Transverse colon (tissue), 4 donors: ENCODE data around the gene ALG3. TPM values are rescaled to one million over a fixed set of nuclear protein-coding genes. Genes with fewer than 3 reads are reported as not detected.

Experiments
- DNase-seq: peaks from one replicate; pipeline ENCODE4 v3.0.0-alpha.2; 2019
- H3K27ac ChIP-seq, 4 donors: fragments of 200-600 bp; sonication (generic); 2 replicates each; pipeline ENCODE4 v1.5.1; 2016 to 2018; ENCODE audit warnings: inconsistent platforms in 4 of 4
- H3K27me3 ChIP-seq: fragments of 200-600 bp; sonication (generic); 2 replicates; pipeline ENCODE4 v1.5.1; 2017; ENCODE audit warnings: inconsistent platforms
- H3K36me3 ChIP-seq, 4 donors: fragments of 200-600 bp; sonication (generic); 2 replicates each; pipeline ENCODE4 v1.5.1; 2017 to 2019; ENCODE audit warnings: inconsistent platforms in 4 of 4
- H3K4me1 ChIP-seq, 4 donors: fragments of 200-600 bp; sonication (generic); 2 replicates each; pipeline ENCODE4 v1.5.1; 2017 to 2020; ENCODE audit warnings: inconsistent platforms in 4 of 4
- H3K4me3 ChIP-seq, 4 donors: fragments of 200-600 bp; sonication (generic); 1 replicate in 1 of 4; 2 replicates in 3 of 4; pipeline versions ENCODE4 v1.5.1 to v1.6.1; 2017 to 2019; ENCODE audit warnings: inconsistent platforms in 4 of 4
- H3K9me3 ChIP-seq, 2 donors: fragments of 200-600 bp; sonication (generic); 2 replicates each; pipeline ENCODE4 v1.5.1; 2017 to 2019; ENCODE audit warnings: inconsistent platforms in 2 of 2
- EP300 ChIP-seq: sonication (generic); formaldehyde crosslinking; IDR thresholded peaks from one replicate; pipeline ENCODE4 v1.6.1; 2017; ENCODE audit warnings: antibody characterized with exemption, low read depth
- POLR2A ChIP-seq: fragments of 450-650 bp; IDR thresholded peaks from one replicate; pipeline ENCODE4 v1.6.1; 2016; ENCODE audit warnings: antibody characterized with exemption, mild to moderate bottlenecking, moderate library complexity
- POLR2AphosphoS5 ChIP-seq, 3 donors: sonication (generic); formaldehyde crosslinking; IDR thresholded peaks; one replicate each; pipeline ENCODE4 v1.6.1; 2016; ENCODE audit warnings: antibody characterized with exemption in 3 of 3
- WGBS, 2 donors: methylation state at CpG; one replicate each; pipeline ENCODE4 v1.1.5; 2018; ENCODE audit warnings: low coverage in 1 of 2; 5-methylcytosine and 5-hydroxymethylcytosine counted together
- in situ Hi-C, 4 donors: fragments of 200-750 bp; cut with MboI; loops; one replicate each; pipeline versions ENCODE4 v1.15.0 to v1.15.1; 2017; ENCODE audit warnings: low sequenced_read_pairs in 3 of 4, low pct_ligation_motif_present in 1 of 4, low pct_unique_long_range_greater_than_20kb in 1 of 4
- intact Hi-C: fragments of 100-400 bp; cut with DNase I; formaldehyde crosslinking; loops from one replicate; pipeline ENCODE4 v1.15.1; 2023; ENCODE audit warnings: low total_unique reads
- total RNA-seq, 4 donors: library from RNA; depleted of rRNA; stranded (reverse); fragments of >200 nt; gene quantifications; one replicate each; pipeline ENCODE4 v1.1.0, GENCODE V29; 2016
- TF ChIP-seq, protein P1 (sequence below), 5 experiments: fragments of 200-600 bp in 3 of 5; fragments of 450-650 bp in 2 of 5; sonication (generic) in 3 of 5; IDR thresholded peaks; 1 replicate in 2 of 5; 2 replicates in 3 of 5; pipeline ENCODE4 v1.5.1; 2016 to 2017; ENCODE audit warnings: antibody characterized with exemption in 5 of 5, inconsistent platforms in 3 of 5, mild to moderate bottlenecking in 2 of 5, moderate library complexity in 1 of 5

The ALG3 gene
- total RNA-seq, 4 donors from 2014 or later = 37.3 to 67.3 (median 52.2) TPM

DNA sequence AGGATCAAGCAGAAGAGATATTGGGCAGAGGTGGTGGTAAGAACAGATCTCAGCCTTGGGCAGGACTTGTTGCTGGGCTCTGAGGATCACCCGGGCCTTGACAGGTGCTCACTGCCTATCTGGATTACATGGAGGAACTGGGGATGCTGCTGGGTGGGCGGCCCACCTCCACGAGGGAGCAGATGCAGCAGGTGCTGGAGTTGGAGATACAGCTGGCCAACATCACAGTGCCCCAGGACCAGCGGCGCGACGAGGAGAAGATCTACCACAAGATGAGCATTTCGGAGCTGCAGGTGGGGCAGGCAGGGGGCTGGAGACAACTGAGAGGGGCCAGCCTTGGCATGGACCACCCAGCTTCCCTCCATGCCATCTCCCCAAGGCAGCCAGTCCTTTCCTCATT is 34.9 kb upstream of the ALG3 start:
- no peaks in the 10 kb centered on the region for H3K4me1 ChIP-seq
- intact Hi-C loops = no loop called here

DNA sequence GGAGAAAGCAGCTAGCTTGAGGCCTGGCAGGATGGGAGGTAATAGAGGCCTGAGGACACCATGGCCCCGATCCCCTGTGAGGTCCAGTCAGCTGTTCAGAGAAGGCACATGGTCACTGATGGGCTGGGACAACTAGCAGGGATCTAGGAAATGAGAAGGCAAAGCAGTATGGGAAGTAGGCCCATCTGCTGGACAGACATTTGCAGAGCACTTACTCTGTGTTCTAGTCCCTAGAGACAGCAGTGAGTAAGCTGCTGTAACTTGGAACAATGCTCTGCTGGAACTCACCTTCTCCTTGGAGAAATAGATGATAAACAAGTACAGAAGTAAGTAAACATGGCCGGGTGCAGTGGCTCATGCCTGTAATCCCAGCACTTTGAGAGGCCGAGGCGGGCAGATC is 34.2 kb upstream of the ALG3 start:
- Histone ChIP-seq H3K36me3 (no peaks in the 10 kb centered on the region), H3K9me3 (no peaks in the 10 kb centered on the region), H3K27ac (no peak overlapping the region), H3K27me3 (peaks cover 4% of the 10 kb centered on the region), H3K4me1 (no peaks in the 10 kb centered on the region), H3K4me3 (no peak overlapping the region)
- TF ChIP-seq POLR2A = no peak
- no peak for TF ChIP-seq POLR2AphosphoS5 (IDR thresholded peaks at IDR 0.05)
- TF ChIP-seq EP300 = no peak
- TF ChIP-seq, protein P1, sequence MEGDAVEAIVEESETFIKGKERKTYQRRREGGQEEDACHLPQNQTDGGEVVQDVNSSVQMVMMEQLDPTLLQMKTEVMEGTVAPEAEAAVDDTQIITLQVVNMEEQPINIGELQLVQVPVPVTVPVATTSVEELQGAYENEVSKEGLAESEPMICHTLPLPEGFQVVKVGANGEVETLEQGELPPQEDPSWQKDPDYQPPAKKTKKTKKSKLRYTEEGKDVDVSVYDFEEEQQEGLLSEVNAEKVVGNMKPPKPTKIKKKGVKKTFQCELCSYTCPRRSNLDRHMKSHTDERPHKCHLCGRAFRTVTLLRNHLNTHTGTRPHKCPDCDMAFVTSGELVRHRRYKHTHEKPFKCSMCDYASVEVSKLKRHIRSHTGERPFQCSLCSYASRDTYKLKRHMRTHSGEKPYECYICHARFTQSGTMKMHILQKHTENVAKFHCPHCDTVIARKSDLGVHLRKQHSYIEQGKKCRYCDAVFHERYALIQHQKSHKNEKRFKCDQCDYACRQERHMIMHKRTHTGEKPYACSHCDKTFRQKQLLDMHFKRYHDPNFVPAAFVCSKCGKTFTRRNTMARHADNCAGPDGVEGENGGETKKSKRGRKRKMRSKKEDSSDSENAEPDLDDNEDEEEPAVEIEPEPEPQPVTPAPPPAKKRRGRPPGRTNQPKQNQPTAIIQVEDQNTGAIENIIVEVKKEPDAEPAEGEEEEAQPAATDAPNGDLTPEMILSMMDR (IDR thresholded peaks at IDR 0.05) = no peak
- DNase-seq = no peak
- 77 to 80% methylated on average over 1 to 4 of the region's 4 CpGs for WGBS, 2 donors
- intact Hi-C loops = no loop called here
- in situ Hi-C loops = no loop called here

More for the DNA sequence above, 34.9 kb upstream of the ALG3 start:
- no peak for TF ChIP-seq EP300
- TF ChIP-seq, protein P1 (IDR thresholded peaks at IDR 0.05) = no peak
- TF ChIP-seq POLR2AphosphoS5 (IDR thresholded peaks at IDR 0.05) = no peak
- TF ChIP-seq POLR2A = no peak
- no peaks in the 10 kb centered on the region for H3K36me3 ChIP-seq
- H3K27ac ChIP-seq = no peak overlapping the region
- 86 to 93% methylated on average over 5 to 8 of the region's 8 CpGs for WGBS, 2 donors
- peaks cover 5% of the 10 kb centered on the region for H3K27me3 ChIP-seq
- in situ Hi-C loops = no loop called here
- H3K4me3 ChIP-seq = no peak overlapping the region
- no peaks in the 10 kb centered on the region for H3K9me3 ChIP-seq
- no peak for DNase-seq

DNA sequence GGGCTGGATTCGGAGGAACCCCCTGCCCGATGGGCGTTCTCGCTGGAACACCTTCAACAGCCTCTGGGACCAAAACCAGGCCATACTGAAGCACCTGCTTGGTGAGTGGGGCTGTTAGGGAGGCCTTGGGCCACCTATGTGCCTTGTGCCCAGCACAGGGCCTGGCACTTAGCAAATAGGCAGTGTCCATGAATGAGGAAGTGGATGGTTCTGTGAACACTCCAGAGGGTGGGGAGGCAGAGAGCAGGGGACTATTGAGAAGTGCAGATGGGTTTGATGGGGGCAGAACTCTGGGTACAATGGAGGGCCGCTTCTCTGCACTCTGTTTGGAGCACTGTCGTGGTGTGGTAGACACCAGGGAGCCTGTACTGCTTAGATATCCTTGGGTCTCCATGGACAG is 28.6 kb upstream of the ALG3 start:
- Histone ChIP-seq H3K27ac (no peak overlapping the region), H3K27me3 (peaks cover 55% of the 10 kb centered on the region), H3K4me1 (no peaks in the 10 kb centered on the region), H3K9me3 (no peaks in the 10 kb centered on the region), H3K4me3 (no peak overlapping the region), H3K36me3 (no peaks in the 10 kb centered on the region)
- WGBS, 2 donors = 94 to 100% methylated on average over 1 to 6 of the region's 6 CpGs
- intact Hi-C loops (no loop called here), in situ Hi-C loops (no loop called here)
- no peak for DNase-seq
- TF ChIP-seq EP300 = no peak

DNA sequence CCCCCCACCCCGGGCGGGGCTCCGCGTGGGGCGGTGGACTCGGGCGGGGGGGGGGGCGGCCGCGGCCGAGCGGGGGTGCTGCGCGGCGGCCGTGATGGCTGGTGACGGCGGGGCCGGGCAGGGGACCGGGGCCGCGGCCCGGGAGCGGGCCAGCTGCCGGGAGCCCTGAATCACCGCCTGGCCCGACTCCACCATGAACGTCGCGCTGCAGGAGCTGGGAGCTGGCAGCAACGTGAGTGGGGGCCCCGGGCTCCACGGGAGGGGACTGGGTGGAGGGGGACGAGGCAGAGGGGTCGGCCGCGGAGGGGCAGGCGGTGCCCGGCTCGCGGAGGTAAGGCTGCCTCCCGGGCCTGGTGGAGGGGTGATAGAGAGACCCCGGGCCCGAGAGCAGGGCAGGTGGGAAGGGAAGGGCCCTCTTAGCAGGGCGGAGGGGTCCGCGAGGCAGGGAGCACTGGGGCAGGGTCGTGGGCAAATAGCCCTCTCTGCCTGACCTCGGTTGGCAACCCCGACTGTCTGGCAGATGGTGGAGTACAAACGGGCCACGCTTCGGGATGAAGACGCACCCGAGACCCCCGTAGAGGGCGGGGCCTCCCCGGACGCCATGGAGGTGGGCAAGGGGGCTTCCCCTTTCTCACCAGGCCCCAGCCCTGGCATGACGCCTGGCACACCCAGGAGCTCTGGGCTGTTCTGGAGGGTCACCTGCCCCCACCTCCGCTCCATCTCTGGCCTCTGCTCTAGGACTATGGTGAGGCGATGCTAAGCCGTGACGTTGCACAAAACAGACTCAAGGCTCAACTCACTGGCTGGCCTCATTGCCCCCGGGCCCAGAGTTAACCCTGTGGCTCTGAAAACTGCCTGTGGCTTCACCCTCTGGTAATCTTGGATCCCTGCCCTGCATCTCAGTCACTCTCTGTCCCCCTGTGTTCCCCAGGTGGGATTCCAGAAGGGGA is 27.5 kb upstream of the ALG3 start, which contains the start of gene ECE2:
TSS of gene ECE2 (plus strand) at position 62 of the 950 bp plus-strand sequence. CDS start at position 194, 132 bp downstream.
- Histone ChIP-seq H3K4me3 (no peak within 1 kb of the TSS), H3K9me3 (no peaks in the 10 kb centered on the region), H3K27me3 (peaks cover 55% of the 10 kb centered on the region), H3K36me3 (no peaks in the 10 kb centered on the region), H3K27ac (no peak within 1 kb of the TSS), H3K4me1 (no peaks in the 10 kb centered on the region)
- in situ Hi-C loops (no loop called here), intact Hi-C loops (no loop called here)
- WGBS, 2 donors = 20% methylated on average over 46 of the region's 65 CpGs; no CpG with 5 or more reads in 1 of the 2 donors
- DNase-seq = no peak
- TF ChIP-seq EP300 = no peak
- no peak for TF ChIP-seq POLR2A
- TF ChIP-seq, protein P1 (IDR thresholded peaks at IDR 0.05) = no peak
- TF ChIP-seq POLR2AphosphoS5 (IDR thresholded peaks at IDR 0.05) = no peak
